Activated naive CD4-positive, alpha-beta T cell treated with anti-CD3 and anti-CD28 coated beads, Interleukin-2, amount 50 U/mL, for 72 hours (primary cell): ENCODE data around the gene NCKIPSD. TPM values are rescaled to one million over a fixed set of nuclear protein-coding genes. Genes with fewer than 3 reads are reported as not detected.
"Not testable (repeated sequence)": the region's sequence is repeated elsewhere in the genome, so short reads cannot be mapped to it uniquely, and the experiment has no call there.

Experiments
- ATAC-seq, 2 donors: fragments of 150-1000 bp; cut with Tn5 transposase; 2 replicates each; pipeline ENCODE4 v1.10.0; 2021; ENCODE audit warnings: mild to moderate bottlenecking in 2 of 2, moderate library complexity in 2 of 2
- DNase-seq, 2 donors: peaks; one replicate each; pipeline ENCODE4 v3.0.0; 2021 to 2022; ENCODE audit warnings: low spot score in 2 of 2
- H3K27ac Mint-ChIP-seq, 2 donors: one replicate each; pipeline ENCODE4 v1.8.0; 2022; ENCODE audit warnings: mild to moderate bottlenecking in 2 of 2, mixed read lengths in 2 of 2
- H3K36me3 Mint-ChIP-seq, 2 donors: one replicate each; pipeline ENCODE4 v1.8.0; 2022; ENCODE audit warnings: mixed read lengths in 2 of 2
- H3K9me3 Mint-ChIP-seq, 2 donors: one replicate each; pipeline ENCODE4 v1.8.0; 2022; ENCODE audit warnings: mixed read lengths in 2 of 2
- total RNA-seq, 2 donors: library from RNA; stranded (reverse); gene quantifications; one replicate each; pipeline ENCODE4 v1.2.3, GENCODE V29; 2022

NCKIPSD gene
- total RNA-seq = 10 to 100 TPM; 45.7 to 77.2 TPM

DNA sequence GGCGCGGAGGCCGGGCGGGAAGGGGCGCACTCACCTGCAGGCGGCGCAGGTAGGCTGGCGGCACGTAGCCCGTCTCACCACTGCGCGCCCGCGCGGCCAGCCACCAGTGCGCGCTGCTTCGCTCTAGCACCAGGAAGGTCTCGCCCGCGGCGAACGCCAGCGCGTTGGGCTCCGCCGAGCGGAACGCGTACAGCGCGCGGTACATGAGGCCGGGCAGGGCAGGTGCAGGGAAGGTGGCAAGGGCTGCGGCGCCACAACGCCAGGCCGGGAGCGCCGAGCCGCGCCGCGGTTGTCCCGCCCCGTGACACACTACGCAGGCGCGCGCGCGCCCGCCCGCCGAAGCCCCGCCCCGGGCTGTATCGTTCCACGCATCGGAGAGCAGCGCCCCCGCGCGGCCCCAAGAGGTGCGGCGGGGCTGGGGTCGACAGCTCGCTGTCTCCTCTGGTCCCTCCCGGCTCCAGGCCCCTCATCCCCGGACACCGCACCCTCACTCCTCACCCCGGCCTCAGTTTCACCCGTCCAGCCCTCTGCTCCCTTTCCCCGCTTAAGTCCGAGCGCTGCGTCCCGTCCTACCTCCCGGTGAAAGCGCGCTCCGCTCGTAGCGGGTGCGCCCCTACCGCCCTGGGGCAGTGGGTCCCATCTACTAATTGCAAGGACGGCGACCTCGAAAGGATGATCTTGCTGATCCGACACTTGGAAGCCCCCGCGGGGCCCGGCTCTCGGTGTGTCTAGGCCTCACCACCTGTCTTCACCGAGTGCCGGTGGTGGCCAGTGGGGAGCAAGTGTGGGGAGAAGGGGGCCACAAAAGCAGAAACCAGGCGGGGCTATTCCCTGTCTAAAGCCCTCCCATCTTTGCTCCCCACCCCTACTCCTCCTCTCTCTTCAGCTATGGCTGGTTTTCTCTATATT is at the start of gene NCKIPSD:
Gene NCKIPSD, minus strand, starts transcription at position 313 of the 909 bp plus-strand sequence. Its CDS starts 108 bp downstream, at position 205.
- peaks cover 0 to 31% of the 10 kb centered on the region in 2 donors for H3K36me3 Mint-ChIP-seq
- ATAC-seq (peak; percentile 89 to 92), DNase-seq (peak; percentile 90 to 92)
- peak within 1 kb of the TSS; percentile 78 to 94 for H3K27ac Mint-ChIP-seq
- H3K9me3 Mint-ChIP-seq = no peaks in the 10 kb centered on the region

DNA sequence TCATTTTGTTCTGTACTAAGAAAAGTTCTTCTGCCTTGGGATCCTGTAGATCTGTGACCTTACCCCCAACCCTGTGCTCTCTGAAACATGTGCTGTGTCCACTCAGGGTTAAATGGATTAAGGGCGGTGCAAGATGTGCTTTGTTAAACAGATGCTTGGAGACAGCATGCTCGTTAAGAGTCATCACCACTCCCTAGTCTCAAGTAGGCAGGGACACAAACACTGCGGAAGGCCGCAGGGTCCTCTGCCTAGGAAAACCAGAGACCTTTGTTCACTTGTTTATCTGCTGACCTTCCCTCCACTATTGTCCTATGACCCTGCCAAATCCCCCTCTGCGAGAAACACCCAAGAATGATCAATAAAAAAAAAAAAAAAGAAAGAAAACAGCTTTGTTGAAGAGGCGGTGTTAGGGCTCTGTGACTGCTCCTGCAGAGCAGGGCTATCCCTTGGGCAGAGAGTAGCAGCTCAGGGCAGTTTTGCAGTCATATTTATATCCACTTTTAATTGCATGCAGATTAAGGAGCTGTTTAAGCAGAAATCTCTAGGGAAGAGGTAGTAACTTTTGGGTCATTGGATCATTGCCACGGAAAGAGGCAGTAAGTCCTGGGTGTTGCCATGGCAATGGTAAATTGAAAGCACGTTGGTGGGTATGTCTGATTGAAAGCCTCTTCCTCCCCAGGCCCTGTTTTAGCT is 49.5 kb upstream of the NCKIPSD start:
- H3K36me3 Mint-ChIP-seq, H3K9me3 Mint-ChIP-seq, DNase-seq, ATAC-seq: not testable (repeated sequence)
- H3K27ac Mint-ChIP-seq = peak overlapping the region in 1 of 2 donors; percentile 85

DNA sequence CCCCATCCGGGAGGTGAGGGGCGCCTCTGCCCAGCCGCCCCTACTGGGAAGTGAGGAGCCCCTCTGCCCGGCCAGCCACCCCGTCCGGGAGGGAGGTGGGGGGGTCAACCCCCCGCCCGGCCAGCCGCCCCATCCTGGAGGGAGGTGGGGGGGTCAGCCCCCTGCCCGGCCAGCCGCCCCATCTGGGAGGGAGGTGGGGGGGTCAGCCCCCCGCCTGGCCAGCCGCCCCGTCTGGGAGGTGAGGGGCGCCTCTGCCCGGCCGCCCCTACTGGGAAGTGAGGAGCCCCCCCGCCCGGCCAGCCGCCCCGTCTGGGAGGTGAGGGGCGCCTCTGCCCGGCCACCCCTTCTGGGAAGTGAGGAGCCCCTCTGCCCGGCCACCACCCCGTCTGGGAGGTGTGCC is 48.8 kb upstream of the NCKIPSD start:
- not testable (repeated sequence) for ATAC-seq, H3K27ac Mint-ChIP-seq, DNase-seq, H3K9me3 Mint-ChIP-seq, H3K36me3 Mint-ChIP-seq

DNA sequence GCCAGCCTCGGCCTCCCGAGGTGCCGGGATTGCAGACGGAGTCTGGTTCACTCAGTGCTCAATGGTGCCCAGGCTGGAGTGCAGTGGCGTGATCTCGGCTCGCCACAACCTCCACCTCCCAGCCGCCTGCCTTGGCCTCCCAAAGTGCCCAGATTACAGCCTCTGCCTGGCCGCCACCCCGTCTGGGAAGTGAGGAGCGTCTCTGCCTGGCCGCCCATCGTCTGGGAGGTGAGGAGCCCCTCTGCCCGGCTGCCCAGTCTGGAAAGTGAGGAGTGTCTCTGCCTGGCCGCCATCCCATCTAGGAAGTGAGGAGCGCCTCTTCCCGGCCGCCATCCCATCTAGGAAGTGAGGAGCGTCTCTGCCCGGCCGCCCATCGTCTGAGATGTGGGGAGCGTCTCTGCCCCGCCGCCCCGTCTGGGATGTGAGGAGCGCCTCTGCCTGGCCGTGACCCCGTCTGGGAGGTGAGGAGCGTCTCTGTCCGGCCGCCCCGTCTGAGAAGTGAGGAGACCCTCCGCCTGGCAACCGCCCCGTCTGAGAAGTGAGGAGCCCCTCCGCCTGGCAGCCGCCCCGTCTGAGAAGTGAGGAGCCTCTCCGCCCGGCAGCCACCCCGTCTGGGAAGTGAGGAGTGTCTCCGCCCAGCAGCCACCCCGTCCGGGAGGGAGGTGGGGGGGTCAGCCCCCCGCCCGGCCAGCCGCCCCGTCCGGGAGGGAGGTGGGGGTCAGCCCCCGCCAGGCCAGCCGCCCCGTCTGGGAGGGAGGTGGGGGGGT is 48.2 kb upstream of the NCKIPSD start:
- H3K9me3 Mint-ChIP-seq, DNase-seq, H3K36me3 Mint-ChIP-seq, H3K27ac Mint-ChIP-seq, ATAC-seq: not testable (repeated sequence)

DNA sequence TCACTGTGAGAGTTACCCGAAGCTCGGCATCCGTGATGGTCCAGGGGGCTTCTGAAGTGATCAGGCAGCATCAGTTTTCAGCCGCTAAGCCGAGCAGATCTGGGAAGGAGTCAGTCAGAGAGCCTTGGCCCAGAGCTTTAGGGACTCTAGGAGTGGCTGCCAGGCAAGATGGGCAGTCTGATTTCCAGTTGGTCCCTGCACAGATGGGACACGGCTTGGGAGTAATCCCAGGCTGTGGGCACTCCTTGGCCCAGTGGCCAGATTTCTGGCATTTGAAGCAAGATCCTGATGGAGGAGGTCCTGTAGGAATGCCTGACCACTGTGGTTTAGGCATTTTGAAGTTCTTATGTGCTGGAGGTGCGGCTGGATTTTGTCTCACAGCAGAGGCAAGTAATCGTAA is 41.8 kb upstream of the NCKIPSD start:
- Mint-ChIP-seq H3K9me3 (no peaks in the 10 kb centered on the region), H3K36me3 (no peaks in the 10 kb centered on the region), H3K27ac (no peak overlapping the region)
- DNase-seq (no peak), ATAC-seq (no peak)

DNA sequence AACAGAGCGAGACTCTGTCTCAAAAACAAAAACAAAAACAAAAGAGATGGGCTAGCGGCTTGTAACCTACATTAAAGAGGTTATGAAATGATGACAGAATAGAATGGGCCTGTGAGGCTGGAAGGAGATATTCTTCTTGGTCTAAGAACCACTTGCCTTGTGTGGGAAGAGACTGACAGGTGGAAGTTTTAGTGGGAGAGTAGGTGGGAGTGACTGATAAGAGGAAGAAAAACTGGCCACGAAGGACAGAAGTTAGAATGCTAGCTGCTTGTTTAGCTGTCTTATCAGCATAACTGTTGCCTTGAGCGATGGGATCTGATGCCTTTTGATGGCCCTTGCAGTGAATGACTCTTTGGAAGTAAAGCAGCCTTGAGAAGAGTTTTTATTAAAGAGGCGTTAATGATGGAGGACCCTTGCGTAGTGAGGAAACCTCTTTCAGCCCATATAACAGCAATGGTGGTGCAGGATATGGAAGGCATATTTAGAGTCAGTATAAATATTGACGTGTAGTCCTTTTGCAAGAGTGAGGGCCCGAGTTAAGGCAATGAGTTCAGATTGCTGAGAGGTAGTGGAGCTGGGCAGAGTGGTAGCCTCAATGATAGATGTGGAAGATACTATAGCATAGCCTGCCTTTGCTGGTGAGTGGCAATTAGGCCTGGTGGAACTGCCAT is 39.6 kb upstream of the NCKIPSD start:
- H3K36me3 Mint-ChIP-seq, ATAC-seq, DNase-seq, H3K9me3 Mint-ChIP-seq, H3K27ac Mint-ChIP-seq: not testable (repeated sequence)

DNA sequence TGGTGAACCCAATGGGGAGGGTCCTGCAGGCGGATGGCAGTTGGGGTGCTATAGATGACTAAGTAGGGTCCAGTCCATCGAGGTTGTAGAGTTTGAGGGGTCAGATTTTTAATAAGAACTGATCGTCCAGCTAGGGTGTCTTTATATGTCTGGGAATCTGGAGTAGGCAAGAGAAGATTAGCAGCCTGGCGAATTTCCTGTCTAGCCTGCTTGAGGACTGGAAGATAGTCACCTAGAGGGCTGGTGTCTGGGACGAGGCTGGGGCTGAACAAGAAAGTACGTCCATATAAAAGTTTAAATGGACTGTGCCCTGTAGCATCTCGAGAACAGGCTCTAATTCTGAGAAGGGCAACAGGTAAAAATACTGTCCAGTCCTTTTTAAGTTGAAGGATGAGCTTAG is 38.0 kb upstream of the NCKIPSD start:
- ATAC-seq (no peak), DNase-seq (no peak)
- H3K27ac Mint-ChIP-seq = no peak overlapping the region
- H3K36me3 Mint-ChIP-seq = no peaks in the 10 kb centered on the region
- no peaks in the 10 kb centered on the region for H3K9me3 Mint-ChIP-seq

DNA sequence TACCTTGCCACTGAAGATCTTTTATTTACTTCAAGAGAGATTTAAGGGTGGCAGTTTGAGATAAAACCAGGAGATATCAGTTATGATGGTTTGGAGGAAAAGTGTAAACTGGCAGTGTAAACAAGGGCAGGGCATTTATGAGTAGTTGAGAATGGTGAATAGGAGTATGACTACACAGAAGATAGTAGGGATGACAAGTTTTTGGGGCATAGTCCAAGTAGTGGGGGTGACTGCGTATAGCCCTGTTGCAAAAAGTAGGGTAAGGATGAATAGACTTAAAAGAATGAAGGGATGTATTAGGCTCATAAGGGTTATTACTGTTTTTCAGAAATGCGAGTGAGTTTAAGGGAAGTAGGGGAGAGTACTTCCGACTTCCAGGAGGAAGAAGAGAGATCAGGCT is 37.6 kb upstream of the NCKIPSD start:
- not testable (repeated sequence) for H3K36me3 Mint-ChIP-seq, ATAC-seq, H3K9me3 Mint-ChIP-seq, DNase-seq
- peak overlapping the region in 1 of 2 donors; percentile 9 for H3K27ac Mint-ChIP-seq

DNA sequence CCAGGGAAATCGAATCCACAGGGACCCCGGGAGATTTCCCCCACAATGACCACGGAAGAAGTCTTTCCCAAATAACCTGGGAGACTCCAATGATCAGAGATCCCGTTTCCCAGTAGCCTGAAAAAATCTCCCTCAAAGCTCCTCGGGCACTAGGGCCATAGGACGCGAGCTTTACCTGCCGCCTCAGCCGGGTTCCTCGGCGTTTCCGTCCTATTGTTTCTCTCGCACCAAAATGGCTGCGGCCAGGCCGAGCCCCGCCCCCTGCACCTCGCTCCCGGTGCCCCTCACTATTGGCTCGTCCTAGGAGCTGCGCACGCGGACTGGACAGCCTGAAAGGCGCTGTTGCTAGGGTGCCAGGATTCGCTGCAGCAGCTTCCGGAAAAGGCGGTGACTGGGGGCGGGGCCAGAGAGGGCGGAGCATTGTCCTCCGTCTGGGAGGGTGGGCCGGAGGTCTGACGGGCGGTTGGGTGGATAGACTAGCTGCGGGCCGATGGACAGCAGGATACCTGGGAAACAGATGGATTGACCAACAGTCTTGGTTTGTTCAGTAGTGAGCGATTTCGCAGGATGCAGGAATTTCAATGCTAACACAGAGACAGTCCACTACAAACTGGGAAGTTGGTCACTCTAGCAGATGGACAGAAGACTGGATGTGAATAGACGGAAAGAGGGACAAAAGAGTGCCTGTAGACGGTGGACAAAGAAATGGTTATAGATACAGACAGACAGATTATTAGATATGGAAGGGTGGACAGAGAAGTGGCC is 31.4 kb upstream of the NCKIPSD start, which contains the start of gene IP6K2:
Gene IP6K2, minus strand, starts transcription at position 240 of the 765 bp plus-strand sequence. CDS start 21,930 bp downstream, outside the sequence.
- peak; percentile 100 for ATAC-seq
- Mint-ChIP-seq H3K36me3 (peaks cover 9 to 29% of the 10 kb centered on the region in 2 donors), H3K9me3 (peaks cover 3 to 11% of the 10 kb centered on the region in 2 donors), H3K27ac (peak within 1 kb of the TSS; percentile 94 to 99)
- peak; percentile 98 to 99 for DNase-seq

DNA sequence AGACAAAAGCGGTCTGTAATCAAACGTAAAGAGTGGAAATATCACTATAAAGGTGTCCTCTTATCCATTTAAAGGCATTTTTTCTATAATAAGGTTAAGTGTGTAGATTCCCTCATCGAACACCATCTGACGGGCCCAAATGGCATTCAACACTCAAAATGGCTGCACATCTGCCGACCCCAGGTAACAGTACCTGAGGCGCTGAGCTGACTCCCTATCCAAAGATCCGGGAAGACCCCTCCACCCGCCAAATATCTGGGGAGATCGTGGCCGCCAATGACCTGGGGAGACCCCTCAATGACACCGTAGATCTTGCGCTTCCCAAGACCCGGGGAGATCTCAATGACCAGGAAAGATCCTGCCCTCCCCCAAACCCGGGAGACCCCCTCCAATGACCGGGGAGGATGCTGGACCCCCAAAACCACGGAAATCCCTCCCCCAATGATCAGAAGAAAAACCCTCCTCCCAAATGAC is 30.8 kb upstream of the NCKIPSD start:
- peak in 1 of 2 donors; percentile 28 for DNase-seq
- Mint-ChIP-seq H3K9me3 (peaks cover 3 to 11% of the 10 kb centered on the region in 2 donors), H3K27ac (peak overlapping the region; percentile 94 to 99), H3K36me3 (peaks cover 9 to 30% of the 10 kb centered on the region in 2 donors)
- no peak for ATAC-seq

DNA sequence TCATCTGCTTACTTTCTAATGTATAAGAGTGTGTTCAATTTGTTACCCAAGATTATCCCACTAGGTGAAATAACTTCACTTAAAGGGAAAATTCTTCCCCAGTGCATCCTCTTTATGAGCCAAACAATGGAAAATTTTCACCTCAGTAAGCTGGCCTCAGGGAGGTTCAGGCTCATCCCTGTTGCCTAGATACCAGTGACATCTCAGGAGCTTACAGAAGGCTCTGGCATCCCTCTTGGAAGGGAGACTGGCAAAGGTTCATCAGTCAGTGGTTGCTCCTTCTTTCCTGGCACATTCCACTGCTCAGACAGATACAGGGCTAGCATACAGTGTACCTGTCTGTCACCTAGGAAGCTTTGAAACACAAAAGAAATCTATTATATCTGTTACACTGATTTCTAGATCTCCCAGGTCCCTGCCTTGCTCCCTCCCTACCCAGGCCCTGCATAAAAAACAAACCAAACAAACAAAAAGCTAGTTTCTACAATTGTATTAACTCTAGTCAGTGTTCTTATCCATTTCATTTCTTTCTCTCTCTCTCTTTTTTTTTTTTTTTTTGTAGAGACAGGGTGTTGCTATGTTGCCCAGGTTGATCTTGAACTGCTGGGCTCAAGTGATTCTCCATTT is 29.6 kb upstream of the NCKIPSD start:
- Mint-ChIP-seq H3K9me3 (peaks cover 3 to 11% of the 10 kb centered on the region in 2 donors), H3K27ac (peak overlapping the region; percentile 94 to 96), H3K36me3 (peaks cover 9 to 37% of the 10 kb centered on the region in 2 donors)
- ATAC-seq (no peak), DNase-seq (no peak)

DNA sequence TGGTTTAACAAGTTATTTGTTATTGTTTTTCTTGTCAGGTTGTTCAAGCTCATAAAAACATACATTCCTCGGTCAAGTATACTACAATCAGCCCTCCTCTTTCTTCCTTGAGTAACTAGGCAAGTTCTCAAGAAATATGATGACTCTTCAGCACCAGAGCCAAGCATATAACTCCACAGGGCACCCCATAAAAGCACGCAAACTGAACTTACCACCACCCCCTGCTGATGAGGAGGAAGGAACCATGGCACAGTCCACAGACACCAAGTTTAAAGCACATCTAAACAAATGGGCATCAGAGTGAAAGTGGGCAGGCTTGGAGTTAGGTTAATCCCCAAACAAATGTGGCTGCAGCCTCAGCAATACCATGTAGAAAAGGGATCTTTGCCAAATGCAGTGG is 26.0 kb upstream of the NCKIPSD start:
- Mint-ChIP-seq H3K36me3 (peaks cover 7 to 29% of the 10 kb centered on the region in 2 donors), H3K9me3 (no peaks in the 10 kb centered on the region), H3K27ac (peak overlapping the region in 1 of 2 donors; percentile 91)
- DNase-seq = no peak
- no peak for ATAC-seq

DNA sequence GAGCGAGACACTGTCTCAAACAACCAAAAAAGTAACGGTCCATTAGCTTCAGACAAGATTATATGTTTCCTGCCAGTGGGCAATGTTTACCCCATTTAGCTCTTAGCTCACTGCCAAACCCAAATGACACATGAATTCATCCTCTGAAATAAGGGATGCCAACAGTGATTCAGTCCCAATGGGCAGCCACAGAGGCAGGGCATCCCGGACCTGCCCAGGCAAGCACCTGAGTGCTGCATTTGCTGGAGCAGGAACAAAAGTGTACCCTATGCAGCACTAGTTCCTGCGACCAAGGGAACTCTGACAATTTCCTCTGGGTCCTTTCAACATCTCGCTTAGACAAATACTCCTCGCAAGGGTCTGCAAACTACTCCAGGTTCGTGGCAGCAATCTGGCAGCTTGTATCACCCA is 23.3 kb upstream of the NCKIPSD start:
- H3K36me3 Mint-ChIP-seq = peaks cover 0 to 10% of the 10 kb centered on the region in 2 donors
- peak; percentile 22 to 74 for ATAC-seq
- DNase-seq = no peak
- peak overlapping the region; percentile 50 to 91 for H3K27ac Mint-ChIP-seq
- H3K9me3 Mint-ChIP-seq = no peaks in the 10 kb centered on the region

DNA sequence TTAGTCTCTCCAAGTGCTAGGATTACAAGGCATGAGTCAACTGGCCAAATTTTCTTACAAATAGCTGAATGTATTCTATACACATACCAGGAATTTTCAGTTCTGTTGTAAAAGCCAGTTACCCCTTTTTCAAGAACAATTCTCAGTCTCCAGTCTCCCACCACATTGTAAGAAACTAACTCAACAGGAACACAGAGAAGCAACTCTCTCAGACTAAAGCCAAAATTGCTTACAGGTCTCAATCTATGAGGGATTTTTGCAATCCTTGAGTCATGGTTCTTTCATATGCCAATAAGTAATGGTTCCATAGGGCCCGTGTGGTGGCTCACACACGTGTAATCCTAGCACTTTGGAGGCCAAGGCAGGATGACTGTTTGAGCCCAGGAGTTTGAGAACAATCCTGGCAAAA is 22.8 kb upstream of the NCKIPSD start:
- ATAC-seq (peak; percentile 37 to 71), DNase-seq (no peak)
- H3K9me3 Mint-ChIP-seq = no peaks in the 10 kb centered on the region
- H3K36me3 Mint-ChIP-seq = peaks cover 0 to 8% of the 10 kb centered on the region in 2 donors
- peak overlapping the region; percentile 50 to 91 for H3K27ac Mint-ChIP-seq

DNA sequence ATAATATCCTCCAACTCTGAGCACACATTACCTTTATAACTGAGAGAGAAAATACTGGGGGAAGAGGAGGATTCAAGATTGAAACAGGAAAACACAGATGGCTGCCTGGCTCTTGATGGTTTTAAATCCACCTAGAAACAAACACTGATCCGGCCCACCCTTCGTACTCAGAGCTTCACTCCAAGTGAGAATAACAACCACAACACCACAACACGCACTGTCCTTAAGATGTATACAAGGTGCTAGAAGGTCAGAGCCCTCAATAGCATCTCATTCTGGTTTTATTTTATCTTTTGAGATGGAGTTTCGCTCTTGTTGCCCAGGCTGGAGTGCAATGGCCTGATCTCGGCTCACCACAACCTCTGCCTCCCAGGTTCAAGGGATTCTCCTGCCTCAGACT is 21.4 kb upstream of the NCKIPSD start:
- H3K36me3 Mint-ChIP-seq = peaks cover 0 to 15% of the 10 kb centered on the region in 2 donors
- no peaks in the 10 kb centered on the region for H3K9me3 Mint-ChIP-seq
- ATAC-seq (no peak), DNase-seq (no peak)
- H3K27ac Mint-ChIP-seq = peak overlapping the region in 1 of 2 donors; percentile 53
